Activated CD4-positive, alpha-beta T cell treated with anti-CD3 and anti-CD28 coated beads, Interleukin-2, amount 10 ng/mL, durations not matched to agents 7 days and 5 days (primary cell): ENCODE measurements around the gene UBXN1. TPM values are rescaled to one million over a fixed set of nuclear protein-coding genes. Genes with fewer than 3 reads are reported as not detected.
A peak's percentile ranks its signal among the peaks of the same experiment; 100 is the strongest.

Experiments used
- CTCF ChIA-PET: fragments of 350-600 bp; sonication (Branson Sonifier 250); formaldehyde crosslinking; loops from one replicate; lab custom pipeline; 2021; ENCODE audit warnings: antibody characterized with exemption; lab: Charles Lee
- POLR2A ChIA-PET: fragments of 350-600 bp; sonication (Branson Sonifier 250); formaldehyde crosslinking; loops from one replicate; lab custom pipeline; 2021; ENCODE audit warnings: antibody characterized with exemption; lab: Charles Lee
- DNase-seq: peaks from one replicate; pipeline ENCODE4 v3.0.0-alpha.2; 2020
- H3K27ac Mint-ChIP-seq: one replicate; pipeline ENCODE4 v1.8.0; 2021; ENCODE audit warnings: mild to moderate bottlenecking, moderate library complexity, mixed read lengths
- H3K27me3 Mint-ChIP-seq: one replicate; pipeline ENCODE4 v1.8.0; 2021; ENCODE audit warnings: mixed read lengths
- H3K36me3 Mint-ChIP-seq: one replicate; pipeline ENCODE4 v1.8.0; 2021; ENCODE audit warnings: low read depth, mixed read lengths
- H3K4me1 Mint-ChIP-seq: one replicate; pipeline ENCODE4 v1.8.0; 2021; ENCODE audit warnings: mixed read lengths
- H3K4me3 Mint-ChIP-seq: one replicate; pipeline ENCODE4 v1.8.0; 2021; ENCODE audit warnings: mild to moderate bottlenecking, moderate library complexity, mixed read lengths
- H3K9me3 Mint-ChIP-seq: one replicate; pipeline ENCODE4 v1.8.0; 2021; ENCODE audit warnings: mixed read lengths
- total RNA-seq, 2 experiments: library from RNA; stranded (reverse); gene quantifications; one replicate each; pipeline ENCODE4 v1.2.3, GENCODE V29; 2021

The UBXN1 gene
- total RNA-seq, 2 experiments from 2014 or later, result 126 to 146 TPM

DNA sequence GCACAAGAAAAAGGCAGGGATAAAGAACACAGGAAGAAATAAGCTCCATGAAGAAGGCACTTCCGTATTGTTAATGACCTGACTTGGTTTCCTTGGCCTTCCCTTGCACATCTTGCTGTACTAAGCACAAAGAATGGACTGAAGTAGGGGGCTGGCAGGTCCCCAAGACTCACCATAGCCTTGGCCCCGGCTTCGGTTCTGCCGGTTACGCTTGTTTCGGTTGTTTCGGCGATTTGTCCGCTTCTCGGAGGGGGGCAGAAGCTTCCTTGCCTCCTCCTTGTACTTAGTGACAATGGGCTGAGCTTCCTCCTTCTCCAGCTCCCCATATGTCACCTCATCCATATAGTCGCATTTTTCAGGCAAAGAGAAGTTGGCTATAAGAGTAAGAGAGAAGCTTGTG is 37.9 kb upstream of the UBXN1 start:
- no peaks in the 10 kb centered on the region for H3K9me3 Mint-ChIP-seq
- CTCF ChIA-PET, result interaction anchor here (1.6 kb wide), 1 partner anchor 11 kb away, joined by 5 read pairs; the partner anchor contains the start of gene HNRNPUL2
- H3K27ac Mint-ChIP-seq, result no peak overlapping the region
- H3K36me3 Mint-ChIP-seq, result peaks cover 85% of the 10 kb centered on the region
- H3K4me1 Mint-ChIP-seq, result peaks cover 80% of the 10 kb centered on the region
- POLR2A ChIA-PET, result no interaction called here
- no peak overlapping the region for H3K4me3 Mint-ChIP-seq
- H3K27me3 Mint-ChIP-seq, result no peaks in the 10 kb centered on the region
- DNase-seq, result no peak

DNA sequence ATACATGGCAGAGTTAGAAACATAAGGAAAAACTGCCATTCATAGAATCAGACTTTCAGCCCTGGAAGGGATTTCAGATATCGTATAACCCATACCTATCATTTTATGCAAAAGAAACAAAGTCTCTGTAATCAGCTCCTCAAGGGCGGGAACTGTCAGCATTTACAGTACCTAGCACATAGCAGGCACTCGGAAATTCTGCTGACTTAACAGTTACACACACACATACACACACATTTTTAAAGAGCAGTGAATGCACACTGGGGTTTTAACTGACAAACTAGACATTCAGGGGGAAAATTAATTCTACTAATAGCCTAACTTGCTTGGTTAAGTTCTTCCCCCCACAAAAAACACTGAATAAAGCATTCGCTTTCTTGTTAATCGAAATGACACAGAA is 37.3 kb upstream of the UBXN1 start:
- H3K36me3 Mint-ChIP-seq, result peaks cover 82% of the 10 kb centered on the region
- H3K27me3 Mint-ChIP-seq, result no peaks in the 10 kb centered on the region
- H3K9me3 Mint-ChIP-seq, result no peaks in the 10 kb centered on the region
- no peak for DNase-seq
- H3K27ac Mint-ChIP-seq, result no peak overlapping the region
- ChIA-PET CTCF (interaction anchor here (0.6 to 2.0 kb wide), 5 partner anchors 10 to 271 kb away, joined by 4 to 5 read pairs (median 4); partner anchors contain the start of genes HNRNPUL2, LBHD1 and UQCC3), POLR2A (no interaction called here)
- peaks cover 78% of the 10 kb centered on the region for H3K4me1 Mint-ChIP-seq
- H3K4me3 Mint-ChIP-seq, result no peak overlapping the region

DNA sequence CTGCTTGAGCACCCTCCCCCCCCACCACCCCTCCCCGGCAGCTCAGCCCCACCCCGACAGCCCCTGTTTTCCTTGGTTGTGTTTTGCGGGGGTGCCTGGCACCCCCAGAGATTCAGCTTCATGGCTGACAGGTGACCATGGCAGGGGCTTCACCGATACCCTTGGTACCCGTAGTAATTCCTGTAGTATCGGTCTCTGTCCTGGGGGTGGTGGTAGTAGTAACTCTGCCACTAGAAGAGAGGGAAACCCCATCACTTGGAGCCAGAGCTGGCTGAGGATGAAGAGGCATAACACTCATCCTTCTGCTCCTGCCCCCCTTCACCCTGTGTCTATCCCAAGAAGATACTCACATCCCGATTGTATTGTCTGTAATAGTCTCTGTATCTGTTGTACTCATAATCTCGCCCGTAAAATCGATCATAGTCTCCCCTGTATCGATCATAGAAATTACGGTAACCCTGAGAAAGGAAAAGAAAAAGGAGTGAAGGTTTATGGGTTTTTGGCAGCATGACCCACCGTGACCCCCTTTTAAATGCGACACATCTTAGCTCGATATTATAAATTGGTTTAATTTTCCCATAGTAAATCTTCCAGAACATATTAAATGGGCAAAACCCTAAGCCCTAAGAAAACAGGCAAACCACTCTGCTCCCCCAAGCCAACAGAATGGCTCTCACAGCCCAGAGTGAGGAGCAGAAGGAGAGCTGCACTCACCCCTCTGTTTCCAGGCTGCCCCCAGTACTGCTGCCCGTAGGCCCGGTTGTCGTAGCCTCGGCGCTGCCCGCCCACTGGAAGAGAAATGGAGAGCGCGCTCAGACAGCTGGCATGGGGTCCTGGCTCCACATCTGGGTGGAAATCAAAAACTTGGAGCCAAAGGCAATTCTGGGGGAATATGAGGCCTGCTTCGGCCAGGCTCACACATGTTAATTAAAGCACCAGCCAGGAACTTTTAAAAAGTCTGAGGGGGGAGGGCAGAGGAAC is 36.6 kb upstream of the UBXN1 start:
- no peak for DNase-seq
- Mint-ChIP-seq H3K36me3 (peaks cover 83% of the 10 kb centered on the region), H3K4me1 (peaks cover 78% of the 10 kb centered on the region), H3K27ac (peak overlapping the region; percentile 63), H3K27me3 (no peaks in the 10 kb centered on the region), H3K4me3 (no peak overlapping the region), H3K9me3 (no peaks in the 10 kb centered on the region)
- POLR2A ChIA-PET, result no interaction called here
- CTCF ChIA-PET, result interaction anchor here (0.6 to 2.0 kb wide), 7 partner anchors 9 to 297 kb away, joined by 3 to 5 read pairs (median 4); partner anchors contain the start of genes HNRNPUL2, LBHD1, SCGB1A1 and UQCC3

DNA sequence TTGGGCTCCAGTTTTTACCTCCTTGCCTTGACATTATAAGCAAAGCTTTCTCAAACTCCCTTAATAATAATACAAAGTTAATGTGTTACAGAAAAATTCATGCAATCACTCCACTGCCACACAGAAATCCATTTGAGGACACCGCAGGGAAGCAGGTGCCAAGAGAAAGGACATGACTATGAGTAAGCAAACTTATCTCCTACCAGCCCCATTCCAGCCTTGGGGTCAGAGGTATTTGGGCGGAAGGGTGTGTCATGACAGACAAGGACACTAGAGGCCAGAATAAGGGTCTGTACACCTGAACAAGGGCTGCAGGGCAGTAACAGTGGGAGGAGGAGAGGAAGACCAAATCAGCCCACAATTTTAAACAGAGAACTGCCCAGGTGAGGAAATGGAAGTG is 34.5 kb upstream of the UBXN1 start:
- Mint-ChIP-seq H3K4me1 (peaks cover 77% of the 10 kb centered on the region), H3K4me3 (no peak overlapping the region), H3K36me3 (peaks cover 74% of the 10 kb centered on the region), H3K27ac (peak overlapping the region; percentile 93), H3K9me3 (no peaks in the 10 kb centered on the region), H3K27me3 (no peaks in the 10 kb centered on the region)
- ChIA-PET POLR2A (no interaction called here), CTCF (interaction anchor here (0.6 to 1.4 kb wide), 5 partner anchors 10 to 106 kb away, joined by 3 to 9 read pairs (median 3); partner anchors contain the start of genes EML3, HNRNPUL2 and TMEM179B)
- DNase-seq, result no peak

DNA sequence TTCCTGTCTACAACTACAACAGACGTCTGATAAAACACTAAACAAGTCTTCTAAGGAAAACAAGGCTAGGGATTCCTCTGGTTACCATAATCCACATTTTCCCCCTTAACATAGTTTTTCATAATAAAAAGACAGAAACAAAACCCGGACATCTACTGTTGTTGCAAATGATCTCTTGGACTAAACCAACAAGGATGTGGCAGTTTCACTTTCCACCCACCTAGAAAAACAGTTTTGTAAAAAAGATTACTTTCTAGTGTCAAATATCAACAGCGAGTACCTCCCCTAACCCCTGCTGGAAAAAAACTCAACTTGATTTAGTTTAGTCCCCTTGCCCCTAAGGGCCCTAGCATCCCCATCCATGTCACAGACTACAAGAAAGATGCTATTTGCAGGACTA is 34.0 kb upstream of the UBXN1 start:
- Mint-ChIP-seq H3K4me1 (peaks cover 78% of the 10 kb centered on the region), H3K27me3 (no peaks in the 10 kb centered on the region), H3K4me3 (peak overlapping the region; percentile 56), H3K9me3 (no peaks in the 10 kb centered on the region), H3K27ac (peak overlapping the region; percentile 93), H3K36me3 (peaks cover 70% of the 10 kb centered on the region)
- DNase-seq, result no peak
- CTCF ChIA-PET, result interaction anchor here (0.6 kb wide), 2 partner anchors 15 to 105 kb away, joined by 3 read pairs; partner anchors contain the start of gene HNRNPUL2
- POLR2A ChIA-PET, result no interaction called here

DNA sequence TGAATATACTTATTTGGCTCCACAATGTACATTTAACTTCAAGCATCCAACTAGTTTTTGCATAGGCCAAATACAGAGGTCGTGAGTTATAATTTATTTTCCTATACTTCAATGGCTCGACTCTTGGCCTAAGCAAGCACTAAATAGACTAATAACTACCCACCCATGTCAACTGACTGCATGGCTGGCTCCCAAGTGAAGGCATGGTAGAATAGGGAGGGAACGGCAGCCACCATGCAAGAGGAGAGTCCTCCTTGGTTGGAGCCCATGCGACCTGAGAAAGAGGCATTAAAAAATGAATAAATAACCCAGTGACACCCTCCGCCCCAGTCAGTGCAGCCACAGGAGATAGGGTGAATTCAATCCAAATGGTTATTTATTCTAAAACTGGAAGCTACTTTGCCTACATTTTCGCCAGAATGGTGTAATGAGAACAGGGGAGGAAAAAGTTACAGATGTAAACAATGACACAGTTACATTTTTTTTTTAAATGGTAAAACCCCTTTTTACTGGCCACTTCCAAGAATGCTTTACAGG is 33.5 kb upstream of the UBXN1 start:
- H3K4me1 Mint-ChIP-seq, result peaks cover 79% of the 10 kb centered on the region
- CTCF ChIA-PET, result interaction anchor here (0.6 to 1.0 kb wide), 2 partner anchors 75 to 119 kb away, joined by 3 to 7 read pairs; no protein-coding TSS in a partner anchor
- POLR2A ChIA-PET, result no interaction called here
- peaks cover 65% of the 10 kb centered on the region for H3K36me3 Mint-ChIP-seq
- H3K4me3 Mint-ChIP-seq, result peak overlapping the region; percentile 56
- peak overlapping the region; percentile 93 for H3K27ac Mint-ChIP-seq
- no peaks in the 10 kb centered on the region for H3K9me3 Mint-ChIP-seq
- DNase-seq, result no peak
- H3K27me3 Mint-ChIP-seq, result no peaks in the 10 kb centered on the region

DNA sequence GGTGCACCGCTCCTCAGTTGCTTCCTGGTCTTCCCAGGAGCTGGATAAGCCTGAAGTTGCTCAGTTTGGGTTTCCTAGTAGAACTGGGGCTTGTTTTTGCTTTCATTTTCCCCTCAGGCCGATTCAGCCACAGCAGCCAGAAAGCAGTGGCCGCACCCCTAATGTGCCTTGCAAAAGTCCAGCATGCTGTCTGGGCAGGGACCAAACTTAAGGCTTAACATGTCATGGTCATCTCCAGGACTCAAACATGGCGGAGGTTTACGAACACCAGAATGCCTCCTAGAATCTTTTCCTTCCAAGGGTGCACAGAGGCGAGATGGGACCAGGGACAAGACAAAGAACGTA is 31.1 kb upstream of the UBXN1 start:
- H3K36me3 Mint-ChIP-seq, result peaks cover 51% of the 10 kb centered on the region
- H3K9me3 Mint-ChIP-seq, result no peaks in the 10 kb centered on the region
- peak overlapping the region; percentile 79 for H3K4me3 Mint-ChIP-seq
- POLR2A ChIA-PET, result interaction anchor here (0.6 to 1.0 kb wide), 3 partner anchors 44 to 171 kb away, joined by 3 to 4 read pairs (median 3); partner anchors contain the start of genes SLC3A2 and ZBTB3
- H3K27ac Mint-ChIP-seq, result peak overlapping the region; percentile 93
- no peaks in the 10 kb centered on the region for H3K27me3 Mint-ChIP-seq
- peaks cover 82% of the 10 kb centered on the region for H3K4me1 Mint-ChIP-seq
- DNase-seq, result peak; percentile 39
- CTCF ChIA-PET, result interaction anchor here (1.0 to 2.5 kb wide), 6 partner anchors 17 to 315 kb away, joined by 3 to 10 read pairs (median 4); partner anchors contain the start of genes HNRNPUL2 and TUT1

DNA sequence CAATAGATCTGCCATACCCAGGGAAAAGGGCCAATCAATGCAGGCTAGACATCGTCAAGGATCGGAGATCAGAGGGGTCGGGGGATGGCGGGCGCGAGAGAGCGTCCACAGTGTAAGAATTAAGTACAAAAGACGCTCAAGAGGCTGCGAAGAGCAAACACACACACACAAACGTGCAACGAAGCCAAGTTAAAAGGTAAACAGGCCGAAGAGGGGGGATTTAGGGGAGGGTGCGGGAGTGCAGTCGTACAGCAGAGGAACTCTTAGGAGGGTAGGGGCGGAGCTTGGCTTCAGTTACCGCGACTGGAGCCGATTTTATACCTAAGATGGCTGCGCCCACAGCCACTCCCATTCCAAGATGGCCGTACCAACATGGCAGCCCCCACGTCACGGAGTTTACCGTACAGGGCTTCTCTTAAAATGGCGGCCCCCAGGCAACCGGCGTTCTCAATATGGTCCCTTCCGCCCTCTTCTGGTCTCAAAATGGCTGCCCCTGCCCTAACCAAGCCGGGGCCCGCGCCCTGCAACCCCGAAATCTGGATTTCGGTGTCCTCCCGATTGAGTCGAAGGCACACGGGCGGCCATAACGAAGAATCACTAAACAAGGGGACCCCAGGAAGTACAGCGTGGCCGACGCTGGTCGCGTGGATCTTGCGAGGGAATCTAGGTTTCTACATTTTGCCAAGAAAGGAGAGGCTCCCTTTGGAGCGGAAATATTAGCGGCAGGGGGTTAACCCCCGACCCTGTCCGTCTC is 30.6 kb upstream of the UBXN1 start:
- Mint-ChIP-seq H3K36me3 (peaks cover 47% of the 10 kb centered on the region), H3K4me3 (peak overlapping the region; percentile 79), H3K9me3 (no peaks in the 10 kb centered on the region), H3K27ac (peak overlapping the region; percentile 93), H3K4me1 (peaks cover 78% of the 10 kb centered on the region), H3K27me3 (no peaks in the 10 kb centered on the region)
- peak; percentile 98 for DNase-seq
- CTCF ChIA-PET, result interaction anchor here (0.6 to 2.5 kb wide), 12 partner anchors 9 to 315 kb away, joined by 3 to 10 read pairs (median 3); partner anchors contain the start of genes HNRNPUL2 and TUT1
- POLR2A ChIA-PET, result interaction anchor here (0.6 to 1.0 kb wide), 5 partner anchors 18 to 1158 kb away, joined by 3 to 4 read pairs (median 3); partner anchors contain the start of genes HNRNPUL2, SLC3A2 and ZBTB3

DNA sequence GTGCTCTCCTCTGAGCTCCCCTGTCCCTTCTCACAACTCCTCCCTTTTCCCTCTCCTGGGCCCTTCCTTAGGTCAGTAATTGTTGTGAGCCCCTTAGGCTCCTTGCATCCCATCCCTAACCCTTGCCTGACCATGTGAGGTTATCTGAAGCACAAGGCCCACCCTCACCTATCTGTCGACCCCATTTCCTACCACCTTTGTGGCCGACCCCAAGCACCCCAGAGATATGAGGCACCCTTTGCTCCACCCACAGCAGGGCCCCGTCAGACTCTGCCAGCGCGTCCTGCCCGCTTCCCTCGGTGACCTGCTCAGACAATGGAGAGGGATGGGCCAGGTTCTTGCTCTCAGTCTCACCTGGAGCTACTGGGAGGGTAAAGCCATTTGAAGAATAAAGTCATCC is 29.9 kb upstream of the UBXN1 start:
- peaks cover 71% of the 10 kb centered on the region for H3K4me1 Mint-ChIP-seq
- H3K9me3 Mint-ChIP-seq, result no peaks in the 10 kb centered on the region
- peaks cover 42% of the 10 kb centered on the region for H3K36me3 Mint-ChIP-seq
- H3K27me3 Mint-ChIP-seq, result no peaks in the 10 kb centered on the region
- peak overlapping the region; percentile 79 for H3K4me3 Mint-ChIP-seq
- peak; percentile 60 for DNase-seq
- peak overlapping the region; percentile 93 for H3K27ac Mint-ChIP-seq
- CTCF ChIA-PET, result interaction anchor here (0.6 to 2.5 kb wide), 13 partner anchors 9 to 284 kb away, joined by 3 to 10 read pairs (median 3); partner anchors contain the start of genes B3GAT3, SLC3A2 and TUT1
- POLR2A ChIA-PET, result interaction anchor here (0.7 to 1.0 kb wide), 4 partner anchors 19 to 1158 kb away, joined by 3 to 4 read pairs (median 3); partner anchors contain the start of genes HNRNPUL2 and SLC3A2

DNA sequence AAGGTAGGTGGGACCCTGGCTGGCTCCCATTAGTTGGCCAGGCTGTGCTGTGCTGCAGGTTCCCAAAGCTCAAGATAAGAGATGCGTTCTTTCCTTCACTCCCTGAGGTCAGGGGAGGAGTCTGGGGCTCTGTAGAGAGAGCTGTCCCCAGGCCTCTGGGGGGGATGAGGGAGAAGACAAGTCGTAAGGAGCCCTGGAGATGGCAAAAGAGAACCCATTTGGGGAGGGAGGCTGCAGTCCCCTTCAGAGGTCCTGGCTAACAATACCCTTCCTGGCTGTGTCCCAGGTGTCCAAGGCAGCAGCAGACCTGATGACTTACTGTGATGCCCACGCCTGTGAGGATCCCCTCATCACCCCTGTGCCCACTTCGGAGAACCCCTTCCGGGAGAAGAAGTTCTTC is 29.5 kb upstream of the UBXN1 start:
- H3K4me3 Mint-ChIP-seq, result peak overlapping the region; percentile 79
- no peaks in the 10 kb centered on the region for H3K27me3 Mint-ChIP-seq
- POLR2A ChIA-PET, result interaction anchor here (0.7 kb wide), 1 partner anchor 1159 kb away, joined by 3 read pairs; no protein-coding TSS in a partner anchor
- no peaks in the 10 kb centered on the region for H3K9me3 Mint-ChIP-seq
- peaks cover 39% of the 10 kb centered on the region for H3K36me3 Mint-ChIP-seq
- H3K27ac Mint-ChIP-seq, result peak overlapping the region; percentile 93
- CTCF ChIA-PET, result interaction anchor here (0.6 to 3.1 kb wide), 13 partner anchors 8 to 284 kb away, joined by 3 to 15 read pairs (median 3); partner anchors contain the start of genes B3GAT3, SLC3A2, TMEM179B and TUT1
- peaks cover 67% of the 10 kb centered on the region for H3K4me1 Mint-ChIP-seq
- DNase-seq, result no peak

DNA sequence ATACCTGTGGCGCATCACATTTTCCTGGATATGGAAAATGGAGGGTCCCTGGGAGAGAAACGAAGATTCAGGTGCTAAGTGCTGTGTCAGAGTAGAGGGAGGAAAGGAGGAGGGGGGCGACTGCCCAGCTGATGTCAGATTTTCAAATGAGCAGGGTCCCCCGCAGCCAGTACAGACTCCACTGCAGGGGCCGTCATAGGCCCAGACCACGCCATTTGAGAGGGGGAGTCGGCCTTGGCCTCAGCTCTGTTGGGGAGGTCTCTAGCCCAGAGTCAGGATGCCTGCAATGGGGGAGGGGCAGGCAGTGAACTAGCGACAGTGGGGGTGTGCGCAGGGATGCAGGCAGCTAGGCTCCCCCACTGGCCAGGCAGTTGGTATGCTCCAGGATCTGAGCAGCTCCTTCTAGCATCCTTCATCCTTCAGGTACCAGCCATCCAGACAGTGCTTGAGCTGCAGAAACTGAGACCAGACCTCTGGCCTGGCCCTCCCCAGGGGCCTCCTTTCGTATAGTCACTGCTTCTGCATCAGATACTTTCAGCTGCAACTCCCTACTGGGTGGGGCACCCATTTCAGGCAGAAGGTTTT is 28.5 kb upstream of the UBXN1 start, which contains the start of the genes BSCL2 and GNG3:
Gene BSCL2, minus strand, starts transcription at position 148 of the 585 bp plus-strand sequence. CDS start 229 bp downstream, outside the sequence.
Gene GNG3, plus strand, starts transcription at position 400 of the 585 bp plus-strand sequence. CDS start 620 bp downstream, outside the sequence.
- Mint-ChIP-seq H3K4me3 (peak within 1 kb of the TSS; percentile 88), H3K9me3 (no peaks in the 10 kb centered on the region), H3K4me1 (peaks cover 57% of the 10 kb centered on the region), H3K27ac (peak within 1 kb of the TSS; percentile 93), H3K27me3 (no peaks in the 10 kb centered on the region), H3K36me3 (peaks cover 32% of the 10 kb centered on the region)
- ChIA-PET CTCF (interaction anchor here (0.6 to 3.1 kb wide), 8 partner anchors 27 to 173 kb away, joined by 3 to 15 read pairs (median 4); partner anchors contain the start of genes LBHD1, SLC3A2, TMEM179B and UQCC3), POLR2A (no interaction called here)
- peak; percentile 10 for DNase-seq
